CD4-positive, alpha-beta T cell treated with Interleukin-21 for 1 hour (primary cell): Measurements from ENCODE around the gene MAPK12.
A peak's percentile ranks its signal among the peaks of the same experiment; 100 is the strongest.

Source experiments
- DNase-seq: peaks from one replicate; pipeline ENCODE4 v3.0.0-alpha.2; 2020

The MAPK12 gene

GRCh38 chr22:50266994-50267393 is 5.5 kb upstream of the MAPK12 start:
- DNase-seq, result no peak

- DNase-seq, result no peak
These were observed 3.6 kb upstream of the MAPK12 start for GRCh38 chr22:50264946-50265669.

GRCh38 chr22:50264104-50264745 is 2.7 kb upstream of the MAPK12 start:
- no peak for DNase-seq

GRCh38 chr22:50262973-50263617 is 1.6 kb upstream of the MAPK12 start:
- DNase-seq, result no peak

- no peak for DNase-seq
These were observed 1.0 kb upstream of the MAPK12 start for GRCh38 chr22:50262460-50262911.

- no peak for DNase-seq
These were observed 475 bp downstream of the MAPK12 start for GRCh38 chr22:50260801-50261614.

- no peak for DNase-seq
These were observed 1.1 kb downstream of the MAPK12 start for GRCh38 chr22:50260434-50260800.

GRCh38 chr22:50259302-50259701 is 2.2 kb downstream of the MAPK12 start:
- no peak for DNase-seq

GRCh38 chr22:50258361-50259292 is 2.9 kb downstream of the MAPK12 start:
- no peak for DNase-seq

- DNase-seq, result no peak
These were observed 3.8 kb downstream of the MAPK12 start for GRCh38 chr22:50257451-50258360.

GRCh38 chr22:50257041-50257440 is 4.4 kb downstream of the MAPK12 start:
- no peak for DNase-seq

- no peak for DNase-seq
These were observed 5.1 kb downstream of the MAPK12 start for GRCh38 chr22:50256258-50256862.

- no peak for DNase-seq
These were observed 5.9 kb downstream of the MAPK12 start for GRCh38 chr22:50255607-50256006.

GRCh38 chr22:50255099-50255498 is 6.4 kb downstream of the MAPK12 start:
- no peak for DNase-seq

GRCh38 chr22:50253941-50254340 is 7.5 kb downstream of the MAPK12 start:
- no peak for DNase-seq

GRCh38 chr22:50253046-50253915 is 8.2 kb downstream of the MAPK12 start:
- no peak for DNase-seq

- peak; percentile 79 for DNase-seq
These were observed 9.1 kb downstream of the MAPK12 start for GRCh38 chr22:50252082-50253045.

GRCh38 chr22:50251477-50252081 is 9.9 kb downstream of the MAPK12 start:
- DNase-seq, result no peak
